Prostate gland (tissue), 2 donors: ENCODE measurements around the gene SH2D4B.

Source experiments
- POLR2A ChIP-seq: fragments of 450-650 bp; IDR thresholded peaks from one replicate; pipeline ENCODE4 v1.6.1; 2016; ENCODE audit warnings: antibody characterized with exemption, mild to moderate bottlenecking
- POLR2AphosphoS5 ChIP-seq: sonication (generic); formaldehyde crosslinking; IDR thresholded peaks from one replicate; pipeline ENCODE4 v1.6.1; 2017; ENCODE audit warnings: antibody characterized with exemption
- TF ChIP-seq, protein P1 (sequence below), 4 experiments: fragments of 200-600 bp in 2 of 4; fragments of 450-650 bp in 2 of 4; sonication (generic) in 2 of 4; IDR thresholded peaks; 1 replicate in 3 of 4; 2 replicates in 1 of 4; pipeline ENCODE4 v1.5.1; 2016 to 2019; ENCODE audit warnings: antibody characterized with exemption in 4 of 4, mild to moderate bottlenecking in 2 of 4, moderate library complexity in 2 of 4

DNA sequence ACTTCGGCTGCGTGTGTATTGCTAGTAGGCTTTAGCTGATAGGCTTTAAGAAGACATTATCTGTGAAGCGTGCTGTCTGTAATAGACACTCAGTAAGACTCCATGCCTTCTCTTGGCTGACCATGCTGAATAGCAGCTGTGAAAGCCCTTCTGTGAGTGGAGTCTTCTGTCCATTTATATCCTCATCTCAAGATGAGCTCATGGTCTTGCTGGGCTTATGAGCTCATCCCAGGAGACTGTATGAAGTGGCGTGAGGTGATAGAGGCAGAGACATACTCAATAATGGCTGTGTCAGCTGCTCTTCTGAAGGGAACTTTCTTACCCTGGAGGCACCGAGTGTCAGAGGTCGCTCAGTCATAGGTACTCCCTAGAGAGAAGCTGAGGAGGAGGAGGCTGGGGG lies 111.5 kb downstream of the SH2D4B start:
- TF ChIP-seq, protein P1, sequence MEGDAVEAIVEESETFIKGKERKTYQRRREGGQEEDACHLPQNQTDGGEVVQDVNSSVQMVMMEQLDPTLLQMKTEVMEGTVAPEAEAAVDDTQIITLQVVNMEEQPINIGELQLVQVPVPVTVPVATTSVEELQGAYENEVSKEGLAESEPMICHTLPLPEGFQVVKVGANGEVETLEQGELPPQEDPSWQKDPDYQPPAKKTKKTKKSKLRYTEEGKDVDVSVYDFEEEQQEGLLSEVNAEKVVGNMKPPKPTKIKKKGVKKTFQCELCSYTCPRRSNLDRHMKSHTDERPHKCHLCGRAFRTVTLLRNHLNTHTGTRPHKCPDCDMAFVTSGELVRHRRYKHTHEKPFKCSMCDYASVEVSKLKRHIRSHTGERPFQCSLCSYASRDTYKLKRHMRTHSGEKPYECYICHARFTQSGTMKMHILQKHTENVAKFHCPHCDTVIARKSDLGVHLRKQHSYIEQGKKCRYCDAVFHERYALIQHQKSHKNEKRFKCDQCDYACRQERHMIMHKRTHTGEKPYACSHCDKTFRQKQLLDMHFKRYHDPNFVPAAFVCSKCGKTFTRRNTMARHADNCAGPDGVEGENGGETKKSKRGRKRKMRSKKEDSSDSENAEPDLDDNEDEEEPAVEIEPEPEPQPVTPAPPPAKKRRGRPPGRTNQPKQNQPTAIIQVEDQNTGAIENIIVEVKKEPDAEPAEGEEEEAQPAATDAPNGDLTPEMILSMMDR (IDR thresholded peaks at IDR 0.05): no peak
- TF ChIP-seq POLR2A (no peak), POLR2AphosphoS5 (no peak)
